ENCODE measurements around the gene MTF1. TPM values are rescaled to one million over a fixed set of nuclear protein-coding genes. Genes with fewer than 3 reads are reported as not detected.
A peak's percentile ranks its signal among the peaks of the same experiment; 100 is the strongest.

MTF1 gene
- total RNA-seq, 6 experiments from 2014 or later, result 20.2 to 24.4 (median 22.2) TPM

GRCh38 chr1:37865348-37866120, 6.1 kb upstream of the MTF1 start:
- no peaks in the 10 kb centered on the region for H3K9me3 Mint-ChIP-seq
- H3K4me1 Mint-ChIP-seq (ENCODE audit: low read depth), result peaks cover 22% of the 10 kb centered on the region
- no peak for TF ChIP-seq CTCF (IDR thresholded peaks at IDR 0.05)
- H3K27me3 Mint-ChIP-seq (ENCODE audit: insufficient read depth), result peaks cover 2% of the 10 kb centered on the region; the same call in 1 of the 2 replicates
- no peak overlapping the region for H3K4me3 Mint-ChIP-seq
- peak; percentile 16 for DNase-seq
- peak overlapping the region; percentile 44 for H3K27ac Mint-ChIP-seq
- peaks cover 30% of the 10 kb centered on the region for H3K36me3 Mint-ChIP-seq (ENCODE audit: low read depth)

GRCh38 chr1:37862330-37862729, 2.9 kb upstream of the MTF1 start:
- H3K36me3 Mint-ChIP-seq (ENCODE audit: low read depth), result peaks cover 22% of the 10 kb centered on the region
- H3K9me3 Mint-ChIP-seq, result no peaks in the 10 kb centered on the region
- H3K27me3 Mint-ChIP-seq (ENCODE audit: insufficient read depth), result peaks cover 4% of the 10 kb centered on the region
- H3K4me3 Mint-ChIP-seq, result no peak overlapping the region
- peaks cover 42% of the 10 kb centered on the region for H3K4me1 Mint-ChIP-seq (ENCODE audit: low read depth)
- TF ChIP-seq CTCF (IDR thresholded peaks at IDR 0.05), result no peak
- peak overlapping the region; percentile 36; the same call in 1 of the 2 replicates for H3K27ac Mint-ChIP-seq
- DNase-seq, result no peak

GRCh38 chr1:37861151-37861550, 1.8 kb upstream of the MTF1 start:
- Mint-ChIP-seq H3K9me3 (no peaks in the 10 kb centered on the region), H3K27ac (peak overlapping the region; percentile 98; the same call in 1 of the 2 replicates), H3K4me3 (no peak overlapping the region), H3K4me1 (ENCODE audit: low read depth) (peaks cover 43% of the 10 kb centered on the region), H3K27me3 (ENCODE audit: insufficient read depth) (peaks cover 2% of the 10 kb centered on the region), H3K36me3 (ENCODE audit: low read depth) (peaks cover 26% of the 10 kb centered on the region)
- no peak for TF ChIP-seq CTCF (IDR thresholded peaks at IDR 0.05)
- DNase-seq, result peak; percentile 67

GRCh38 chr1:37860346-37860666, 914 bp upstream of the MTF1 start:
- no peak for DNase-seq
- TF ChIP-seq CTCF (IDR thresholded peaks at IDR 0.05), result peak; percentile 67
- peaks cover 2% of the 10 kb centered on the region for H3K27me3 Mint-ChIP-seq (ENCODE audit: insufficient read depth)
- peaks cover 25% of the 10 kb centered on the region for H3K36me3 Mint-ChIP-seq (ENCODE audit: low read depth)
- peak overlapping the region; percentile 98 for H3K27ac Mint-ChIP-seq
- no peaks in the 10 kb centered on the region for H3K9me3 Mint-ChIP-seq
- peaks cover 39% of the 10 kb centered on the region for H3K4me1 Mint-ChIP-seq (ENCODE audit: low read depth)
- peak overlapping the region; percentile 99 for H3K4me3 Mint-ChIP-seq

- Mint-ChIP-seq H3K27ac (peak overlapping the region; percentile 98), H3K36me3 (ENCODE audit: low read depth) (peaks cover 21% of the 10 kb centered on the region; the same call in 1 of the 2 replicates), H3K27me3 (ENCODE audit: insufficient read depth) (peaks cover 2% of the 10 kb centered on the region), H3K4me3 (peak overlapping the region; percentile 99), H3K4me1 (ENCODE audit: low read depth) (peaks cover 45% of the 10 kb centered on the region), H3K9me3 (no peaks in the 10 kb centered on the region)
- no peak for TF ChIP-seq CTCF (IDR thresholded peaks at IDR 0.05)
- DNase-seq, result no peak
Observed at GRCh38 chr1:37858931-37859506, 373 bp downstream of the MTF1 start.

All from HFFc6 (cell line).